ENCODE measurements around the gene GAS2.

Gene GAS2

DNA sequence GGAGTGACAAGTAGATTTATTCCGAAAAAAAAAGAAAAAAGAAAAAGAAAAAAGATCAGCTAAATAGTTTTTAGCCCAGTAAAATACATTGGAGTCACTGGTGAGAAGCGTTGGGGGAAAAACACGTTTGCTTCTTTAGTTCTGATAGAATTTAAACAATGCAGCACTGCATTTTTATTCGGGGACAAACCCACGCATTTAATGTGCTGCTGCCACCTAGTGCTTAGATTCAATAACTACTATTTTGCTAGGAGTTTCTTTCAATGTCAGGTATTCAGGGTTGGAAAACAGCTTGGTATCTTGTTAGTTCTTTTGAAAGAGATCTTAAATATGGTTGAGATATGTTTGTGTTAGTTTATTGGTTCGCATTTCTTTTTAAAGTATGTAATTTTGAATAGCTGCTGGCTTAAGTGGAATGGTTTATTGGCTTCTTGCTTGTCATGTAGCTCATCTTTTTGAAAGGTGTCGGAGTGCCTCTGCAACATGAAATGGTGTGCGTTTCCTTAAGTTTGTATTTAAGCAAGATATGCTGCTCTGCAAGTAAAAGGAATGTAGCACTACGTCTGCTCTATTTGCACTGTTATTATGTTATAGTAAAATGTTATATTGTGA lies 121.2 kb downstream of the GAS2 start:
- DNase-seq (ENCODE audit: low spot score), result no peak

DNA sequence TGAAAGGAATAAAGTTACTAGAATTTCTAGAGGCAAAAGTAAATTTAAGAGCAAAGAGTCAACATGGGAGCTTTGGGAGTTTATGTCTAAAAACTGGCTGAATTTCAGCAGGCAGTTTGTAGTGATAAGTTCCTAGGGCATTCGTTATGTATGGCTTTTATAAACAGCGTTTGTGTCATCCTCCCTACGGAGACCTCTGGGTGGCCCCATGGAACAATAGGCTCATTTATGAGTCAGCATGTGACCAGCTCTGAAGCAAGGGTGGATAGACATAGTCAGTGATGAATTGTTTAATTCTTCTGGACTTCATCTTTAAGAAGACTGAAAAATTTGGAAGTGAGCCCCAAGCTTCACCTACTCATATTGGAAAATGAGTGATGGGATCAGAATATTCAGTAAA lies 126.1 kb downstream of the GAS2 start:
- no peak for DNase-seq (ENCODE audit: low spot score)

DNA sequence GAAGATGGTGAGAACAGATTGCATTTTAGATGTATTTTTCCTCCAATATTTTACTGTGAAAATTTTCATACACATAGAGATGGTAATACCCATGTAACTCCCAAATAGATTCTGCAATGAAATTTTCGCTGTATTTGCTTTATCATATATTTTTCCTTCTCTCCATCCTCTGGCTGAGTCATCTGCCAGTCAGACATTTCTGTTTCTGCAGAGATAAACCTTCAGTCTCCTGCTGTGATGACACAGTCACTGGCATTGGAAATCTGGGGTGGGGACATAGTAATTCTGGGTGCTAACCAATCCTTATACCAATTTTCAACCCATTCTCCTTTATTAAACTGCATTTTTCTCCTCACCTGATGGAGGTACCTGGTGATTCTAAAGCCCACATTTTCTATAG lies 129.5 kb downstream of the GAS2 start:
- no peak for DNase-seq (ENCODE audit: low spot score)

DNA sequence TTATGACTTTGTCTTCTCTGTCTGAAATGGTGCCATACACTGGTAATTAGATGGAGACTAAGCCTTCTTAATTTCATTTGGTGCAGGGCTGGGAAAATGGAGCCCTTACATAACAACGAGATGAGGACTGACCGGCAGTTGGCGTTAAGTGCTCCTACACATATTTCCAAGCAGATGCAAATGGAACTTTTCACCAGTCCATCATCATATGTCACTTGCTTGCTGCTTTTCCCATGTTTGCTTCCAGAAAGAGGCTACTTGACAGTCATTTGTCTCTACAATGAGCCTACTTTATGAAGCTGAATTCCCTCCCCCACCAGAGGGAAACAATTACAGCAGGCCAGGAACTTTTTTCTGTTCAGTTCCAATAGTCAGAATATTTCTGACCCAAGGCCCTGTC lies 130.6 kb downstream of the GAS2 start:
- no peak for DNase-seq (ENCODE audit: low spot score)

DNA sequence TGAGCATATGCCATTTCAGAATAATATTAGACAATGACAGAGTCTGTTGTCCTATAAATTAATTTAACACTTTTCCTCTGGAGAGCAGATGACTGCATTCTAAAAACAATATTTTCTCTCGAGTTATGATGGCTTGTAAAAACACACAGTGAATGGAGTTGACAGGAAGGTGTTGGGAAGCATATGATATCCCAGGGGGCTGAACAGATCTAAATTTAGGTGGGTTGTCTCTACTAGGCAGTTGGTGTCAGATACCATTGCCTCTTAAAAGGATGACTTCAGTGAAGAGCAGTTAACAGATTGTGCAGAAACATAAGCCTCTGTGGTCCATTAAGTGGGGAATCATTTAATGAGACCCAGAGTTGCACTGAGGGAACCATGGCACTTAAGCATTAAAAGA lies 132.5 kb downstream of the GAS2 start:
- DNase-seq (ENCODE audit: low spot score), result no peak

DNA sequence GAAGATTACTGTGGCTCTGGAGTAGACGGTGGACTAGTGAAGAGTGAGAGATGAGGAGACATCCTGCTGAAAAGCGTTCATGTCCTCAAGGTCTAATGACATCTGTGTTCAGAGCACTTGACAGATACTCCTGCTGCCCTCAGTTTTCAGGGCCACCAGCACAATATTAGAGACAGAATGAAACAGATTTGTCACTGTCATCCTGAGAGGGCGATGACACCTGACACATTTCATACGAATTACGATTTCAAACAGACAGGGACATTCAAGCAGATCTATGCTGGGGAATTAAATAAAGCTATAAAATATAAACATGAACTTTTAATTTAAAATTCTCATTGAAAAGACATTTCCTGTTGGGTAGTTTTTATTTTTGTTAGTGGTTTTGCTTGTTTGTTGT lies 134.1 kb downstream of the GAS2 start:
- no peak for DNase-seq (ENCODE audit: low spot score)

DNA sequence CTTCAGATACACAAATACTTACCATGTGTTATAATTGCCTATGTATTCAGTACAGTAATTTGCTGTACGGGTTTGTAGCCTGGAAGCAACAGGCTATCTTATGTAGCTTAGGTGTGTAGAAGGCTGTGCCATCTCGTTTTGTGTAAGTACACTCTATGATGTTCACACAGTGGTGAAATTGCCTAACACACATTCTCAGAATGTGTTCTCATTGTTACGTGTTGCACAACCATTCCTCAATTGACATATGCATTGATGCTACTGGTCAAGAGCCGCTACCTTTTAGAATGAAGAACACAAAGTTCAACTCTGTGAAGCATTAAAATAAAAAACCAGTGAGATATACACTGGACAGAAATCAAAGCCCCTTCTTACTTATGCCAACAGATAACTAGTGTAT lies 136.4 kb downstream of the GAS2 start:
- DNase-seq (ENCODE audit: low spot score), result no peak

DNA sequence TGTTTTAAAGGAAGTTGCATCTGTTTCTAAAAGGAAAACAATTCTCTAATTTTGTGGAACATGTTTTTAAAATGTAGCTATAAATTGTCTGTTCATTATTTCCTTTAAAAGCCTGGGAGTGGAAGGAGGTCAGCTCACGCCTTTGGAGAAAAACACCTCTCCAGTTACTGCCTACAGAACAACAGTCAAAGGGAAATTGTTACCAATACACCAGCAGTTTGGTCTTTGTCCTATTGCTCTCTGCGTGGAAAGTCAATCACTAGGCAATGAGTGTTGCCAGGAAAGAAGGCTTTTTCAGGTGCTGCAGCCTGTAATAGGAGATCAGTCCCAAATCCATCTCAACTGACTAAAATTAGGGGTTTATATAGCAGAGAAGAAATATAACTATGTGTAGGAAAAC lies 141.0 kb downstream of the GAS2 start:
- DNase-seq (ENCODE audit: low spot score), result no peak

DNA sequence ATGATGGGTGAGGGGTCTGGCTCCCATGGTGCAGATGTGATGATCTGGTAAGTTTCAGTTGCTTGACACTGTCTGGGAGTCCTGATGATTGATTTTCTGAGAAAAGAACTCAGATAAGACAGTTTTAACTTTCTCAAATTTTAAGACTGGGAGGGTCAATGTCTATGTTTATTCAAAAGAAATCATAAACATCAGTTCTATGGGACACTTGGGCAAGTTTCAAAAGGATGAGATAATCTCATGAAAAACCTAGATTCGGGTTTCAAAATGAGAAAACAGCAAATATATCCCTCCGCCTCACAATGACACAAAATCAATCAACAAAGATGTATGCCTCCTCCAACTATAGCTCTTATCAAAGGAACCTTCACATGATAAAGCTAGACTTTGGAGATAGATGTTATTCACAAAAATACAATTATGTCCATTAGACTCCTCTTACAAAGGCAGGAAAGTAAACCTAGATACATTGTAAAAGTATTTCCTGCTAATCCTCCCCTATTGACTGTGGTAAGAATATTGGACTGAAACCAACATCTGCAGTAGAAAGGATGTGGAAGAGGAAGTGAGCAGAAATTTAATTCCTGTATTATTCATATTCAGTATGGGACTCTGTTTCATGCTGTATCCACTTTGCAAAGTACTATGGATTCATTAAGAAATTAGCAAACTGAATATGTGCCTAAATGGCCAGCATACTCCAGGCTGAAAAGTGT lies 141.6 kb downstream of the GAS2 start:
- no peak for DNase-seq (ENCODE audit: low spot score)

DNA sequence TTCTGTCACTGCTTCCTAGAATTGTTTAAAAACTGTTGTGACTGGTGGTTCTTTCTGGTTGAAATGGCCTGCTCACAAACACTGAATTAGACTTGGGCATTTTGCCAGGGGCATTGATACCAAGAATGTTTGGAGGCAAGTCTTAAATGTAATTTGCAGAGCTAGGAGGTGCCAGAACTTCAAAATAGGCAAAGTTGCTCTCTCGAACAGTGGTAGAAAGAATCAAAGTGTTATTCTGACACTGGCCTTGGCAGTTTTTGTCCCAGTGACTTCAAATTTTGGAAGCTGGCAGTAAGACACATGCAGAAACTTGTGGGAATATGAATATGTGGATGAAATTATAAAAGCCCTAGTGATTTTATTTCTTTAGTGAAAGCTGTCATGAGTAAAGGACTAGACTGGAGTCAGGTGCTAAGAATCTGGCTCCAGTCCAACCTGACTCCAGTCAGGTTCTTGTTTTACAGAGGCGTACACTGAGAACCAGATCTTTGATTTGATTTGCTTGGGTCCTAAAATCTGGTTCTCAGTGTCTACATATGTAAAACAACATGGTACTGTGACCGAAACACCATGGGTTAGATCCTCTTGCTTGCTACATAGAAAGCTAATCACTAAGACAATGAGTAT lies 142.3 kb downstream of the GAS2 start:
- no peak for DNase-seq (ENCODE audit: low spot score)

DNA sequence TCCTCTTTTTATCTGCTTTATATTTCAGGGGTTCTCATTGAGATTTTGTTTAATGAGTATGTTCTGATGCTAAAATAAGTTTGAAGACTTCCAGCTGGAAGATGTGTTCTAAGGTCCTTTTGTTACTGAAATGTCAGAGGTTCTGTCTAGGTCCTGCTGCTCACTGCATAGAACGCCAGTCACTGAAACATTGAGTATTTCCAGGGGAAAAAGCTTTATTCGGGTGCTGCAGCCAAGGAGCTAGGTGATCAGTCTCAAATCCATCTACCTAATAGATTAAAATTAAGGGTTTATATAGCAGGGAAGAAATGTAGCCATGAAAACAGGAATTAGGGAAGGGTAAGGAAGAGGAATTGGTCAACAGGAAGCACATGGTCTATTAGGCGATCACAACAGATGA lies 143.5 kb downstream of the GAS2 start:
- DNase-seq (ENCODE audit: low spot score), result no peak

DNA sequence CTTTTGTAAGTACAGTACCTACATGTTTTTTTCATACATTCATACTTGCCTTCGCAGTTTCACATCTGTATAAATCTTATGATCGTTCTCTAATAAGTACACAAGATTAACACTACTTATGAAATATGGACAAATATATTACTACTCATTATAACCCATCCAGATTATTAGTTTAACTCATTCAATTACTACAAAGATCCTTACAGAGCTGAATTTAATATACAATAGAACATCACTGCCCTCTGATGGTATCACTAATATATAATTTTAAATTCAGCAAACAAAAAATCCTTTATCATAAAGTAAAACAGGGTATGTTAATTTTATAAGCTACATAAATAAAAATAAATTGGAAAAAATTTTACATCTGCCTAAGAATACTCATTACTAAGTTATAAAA lies 155.8 kb downstream of the GAS2 start:
- no peak for DNase-seq (ENCODE audit: low spot score)

DNA sequence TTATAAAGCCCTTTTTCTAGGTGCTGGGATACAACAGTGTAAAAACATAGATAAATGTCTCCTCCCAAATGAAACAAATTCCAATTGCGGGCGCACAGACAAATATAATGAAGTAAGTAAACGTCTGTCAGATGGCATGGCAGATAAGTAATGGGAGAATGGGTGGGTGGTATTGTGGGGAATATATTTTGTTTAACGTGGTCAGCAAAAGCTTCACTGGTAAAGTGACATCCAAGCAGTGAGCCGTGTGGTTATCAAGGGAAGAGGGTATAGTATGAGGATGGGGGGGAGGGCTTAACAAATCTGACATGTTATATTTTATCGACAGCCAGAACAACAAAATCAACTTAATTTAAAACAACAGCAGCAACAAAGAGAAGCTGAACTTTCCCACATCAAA lies 162.0 kb downstream of the GAS2 start:
- no peak for DNase-seq (ENCODE audit: low spot score)

DNA sequence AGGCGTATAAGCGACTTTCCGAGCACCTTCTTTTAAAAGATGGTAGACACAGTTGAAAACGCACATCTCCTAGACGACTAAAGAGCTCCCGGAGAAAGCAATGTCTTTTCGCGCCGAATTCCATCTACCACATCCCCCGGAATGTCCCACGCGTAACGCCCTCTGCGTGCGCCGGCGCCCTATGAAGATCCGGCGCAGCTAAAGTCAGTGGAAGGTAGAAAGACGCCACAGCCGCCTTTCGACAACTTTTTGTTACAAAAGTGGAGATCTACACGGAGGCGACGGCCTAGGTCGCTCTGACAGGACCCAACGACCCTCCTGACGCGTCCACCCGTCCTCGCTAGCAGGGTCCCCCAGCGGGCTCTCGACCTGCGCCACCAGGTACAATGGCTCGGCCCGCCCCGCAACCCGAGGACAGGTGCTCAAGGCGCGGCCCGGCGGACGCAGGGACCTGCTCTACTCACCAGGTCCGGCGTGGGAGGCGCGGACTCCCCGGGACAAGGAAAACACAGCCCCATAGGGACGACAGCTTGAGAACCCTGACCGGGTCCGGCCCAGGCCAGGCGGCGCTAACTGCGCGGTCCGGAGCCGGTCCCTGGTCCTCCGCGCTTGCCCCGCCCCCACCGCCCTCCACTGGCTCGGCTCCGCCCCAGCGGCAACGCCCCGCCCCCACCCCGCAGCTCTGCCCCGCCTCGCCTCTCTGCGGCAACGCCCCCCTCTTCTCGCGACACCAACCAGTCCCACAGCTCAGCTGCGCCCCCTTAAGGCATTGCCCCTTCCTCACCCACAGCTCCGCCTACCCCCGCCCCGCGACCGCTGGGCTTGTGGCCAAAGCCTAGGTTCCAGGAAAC lies 163.0 kb downstream of the GAS2 start, which contains the start of gene SVIP:
Gene SVIP, minus strand, starts transcription at position 571 of the 851 bp plus-strand sequence. Its CDS starts 53 bp downstream, at position 518.
- peak; percentile 92 for DNase-seq (ENCODE audit: low spot score)

DNA sequence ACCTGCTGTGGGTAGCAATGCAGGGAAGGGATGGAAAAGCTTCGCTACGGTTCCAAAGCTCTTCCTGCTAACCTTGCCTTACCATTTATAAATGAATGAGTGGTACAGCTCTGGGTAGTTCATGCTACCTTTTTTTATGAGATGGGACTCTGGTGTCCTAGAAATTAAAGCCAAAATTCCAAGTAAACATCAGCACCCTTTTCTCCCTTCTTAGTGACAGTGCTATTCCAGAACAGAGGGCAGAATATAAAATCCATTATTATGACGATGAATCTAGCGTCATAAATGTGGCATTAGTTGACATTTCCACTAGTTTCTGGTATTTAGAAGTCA lies 163.6 kb downstream of the GAS2 start:
- DNase-seq (ENCODE audit: low spot score), result no peak

DNA sequence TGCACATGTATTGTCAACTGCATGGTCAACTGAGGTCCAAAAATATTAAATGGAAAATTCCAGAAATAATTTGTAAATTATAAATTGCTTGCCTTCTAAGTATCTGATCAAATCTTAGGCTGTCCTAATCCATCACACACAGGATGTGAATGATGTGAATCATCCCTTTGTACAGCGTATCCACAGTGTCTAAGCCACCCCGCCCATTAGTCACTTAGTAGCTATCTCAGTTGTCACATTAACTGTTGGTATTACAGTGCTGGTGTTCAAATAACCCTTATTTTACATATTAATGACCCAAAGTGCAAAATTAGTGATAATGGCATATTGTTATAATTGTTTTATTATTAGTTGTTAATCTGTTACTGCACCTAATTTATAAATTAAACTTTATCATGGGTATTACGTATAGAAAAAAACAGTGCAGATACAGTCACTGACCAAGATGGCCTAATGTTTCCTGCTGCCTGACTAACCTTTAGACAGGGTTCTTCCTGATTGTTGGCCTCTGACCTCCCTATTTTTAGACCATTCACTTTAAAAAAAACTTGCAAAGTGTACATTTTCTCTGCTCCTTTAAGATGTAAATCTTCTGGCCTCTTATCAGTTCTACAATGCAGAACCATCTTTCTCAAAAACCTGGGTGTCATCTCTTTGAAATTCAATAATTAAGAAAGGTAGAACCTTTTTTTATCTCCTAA lies 166.1 kb downstream of the GAS2 start:
- DNase-seq (ENCODE audit: low spot score), result no peak

DNA sequence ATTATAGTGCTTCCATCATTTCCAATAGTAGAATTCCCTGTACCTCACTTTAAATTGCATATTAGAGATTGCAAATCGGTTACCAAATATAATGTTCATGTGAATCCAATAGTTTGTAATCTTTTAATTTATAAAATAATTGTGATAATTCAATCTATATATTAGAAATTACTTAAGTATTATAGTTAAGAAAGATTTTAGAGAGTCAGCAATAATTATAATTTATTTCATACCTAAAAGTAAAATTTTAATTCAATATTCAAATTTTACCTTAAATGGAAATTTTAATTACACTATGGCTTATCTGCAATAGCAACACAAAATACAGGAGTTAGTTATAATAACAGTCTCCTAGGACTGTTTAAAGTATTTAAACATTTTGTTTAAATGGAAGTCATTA lies 180.3 kb downstream of the GAS2 start:
- no peak for DNase-seq (ENCODE audit: low spot score)

DNA sequence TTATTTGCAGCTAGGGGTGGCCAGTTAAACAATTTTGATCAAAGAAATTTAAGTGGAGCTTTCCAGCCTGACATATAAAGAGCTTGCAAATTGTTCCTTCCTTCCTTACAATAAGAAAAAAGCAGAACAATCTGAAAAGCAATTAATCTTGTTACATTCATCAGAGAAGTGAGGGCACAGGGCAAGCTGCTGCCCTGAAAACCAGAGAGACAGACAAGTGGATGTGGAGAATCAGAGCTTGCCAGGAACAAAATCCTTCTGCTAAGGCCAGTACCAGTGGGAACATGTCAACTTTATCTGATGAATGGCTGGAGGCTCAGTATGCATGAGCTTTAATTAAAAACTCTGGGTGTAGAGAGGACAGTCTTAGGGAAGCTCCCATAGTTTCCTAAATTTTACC lies 185.1 kb downstream of the GAS2 start:
- DNase-seq (ENCODE audit: low spot score), result no peak

DNA sequence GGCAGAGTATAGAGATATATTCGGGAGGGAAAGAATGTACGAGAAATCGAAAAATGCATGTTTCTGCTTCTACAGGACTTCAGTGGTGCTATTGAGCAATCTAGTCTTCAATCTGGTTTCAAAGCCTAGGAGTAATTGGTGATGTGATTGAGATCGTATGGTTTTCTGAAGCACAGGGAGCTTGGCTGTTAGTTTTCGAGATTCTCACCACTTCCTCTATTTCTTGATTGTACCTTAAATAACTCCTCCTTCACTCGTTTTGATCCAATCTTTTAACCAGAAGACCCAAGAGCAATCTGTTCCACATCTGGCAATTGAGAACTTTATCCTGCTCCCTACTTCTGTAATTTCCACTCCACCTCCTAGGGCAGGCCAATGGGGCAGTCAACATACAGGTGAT lies 193.3 kb downstream of the GAS2 start:
- no peak for DNase-seq (ENCODE audit: low spot score)

DNA sequence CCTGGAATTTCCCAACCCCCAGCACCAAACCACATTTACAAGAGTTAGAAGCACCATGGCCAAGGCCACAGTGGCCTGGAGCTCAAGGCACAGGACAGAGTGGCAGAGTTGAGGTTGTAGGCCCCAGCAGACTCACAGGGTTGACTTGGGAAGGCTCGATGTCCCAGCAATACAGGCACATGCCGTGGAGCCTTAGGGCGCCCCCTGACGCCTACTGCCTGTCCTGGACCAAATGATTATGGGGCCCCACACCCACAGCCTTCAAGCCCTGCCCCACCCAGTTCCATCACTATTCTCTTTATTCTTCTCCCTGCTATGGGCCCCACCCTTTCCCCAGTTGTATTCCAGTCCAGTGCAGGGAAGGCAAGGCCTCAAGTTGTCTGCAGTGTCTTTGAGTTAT lies 193.8 kb downstream of the GAS2 start, which contains the start of gene CCDC179:
Gene CCDC179, minus strand, starts transcription at position 234 of the 400 bp plus-strand sequence. Its CDS starts 53 bp downstream, at position 181.
- DNase-seq (ENCODE audit: low spot score), result no peak

Measured in left forelimb (tissue), 1 donor.